Breast epithelium (tissue), 3 donors: ENCODE measurements around the gene ABCA8.

Experiments
- CTCF ChIP-seq, 3 donors: fragments of 450-650 bp; IDR thresholded peaks; one replicate each; pipeline ENCODE4 v1.5.1; 2016 to 2017; ENCODE audit warnings: antibody characterized with exemption in 3 of 3, mild to moderate bottlenecking in 3 of 3, moderate library complexity in 3 of 3
- POLR2A ChIP-seq: fragments of 450-650 bp; IDR thresholded peaks from one replicate; pipeline ENCODE4 v1.6.1; 2016; ENCODE audit warnings: antibody characterized with exemption, mild to moderate bottlenecking, moderate library complexity
- POLR2AphosphoS5 ChIP-seq, 3 donors: sonication (generic); formaldehyde crosslinking; IDR thresholded peaks; one replicate each; pipeline ENCODE4 v1.6.1; 2017; ENCODE audit warnings: antibody characterized with exemption in 3 of 3

GRCh38 chr17:68820825-68821481 lies 134.2 kb downstream of the ABCA8 start:
- TF ChIP-seq CTCF (IDR thresholded peaks at IDR 0.05) (no peak), POLR2AphosphoS5 (IDR thresholded peaks at IDR 0.05) (no peak), POLR2A (no peak)
